Heart left ventricle (tissue), 13 donors: Measurements from ENCODE around the gene ZNF45.

Experiments
- CTCF ChIP-seq, 12 donors: fragments of 200-600 bp; sonication (generic) in 4 of 12; IDR thresholded peaks; one replicate each; pipeline versions ENCODE4 v1.5.0 to v1.8.0; 2018 to 2022; ENCODE audit warnings: antibody characterized with exemption in 12 of 12, mild to moderate bottlenecking in 5 of 12
- POLR2A ChIP-seq, 2 donors: fragments of 450-650 bp; IDR thresholded peaks; one replicate each; pipeline ENCODE4 v1.6.1; 2017; ENCODE audit warnings: antibody characterized with exemption in 2 of 2, mild to moderate bottlenecking in 2 of 2, moderate library complexity in 2 of 2
- donor health status: ischemic (EF 13 %, LVEDD 7.1; RV severe dilation, severe dysfunction).
- donor health status: DM: no; HTN: yes; CAD: no.
- donor health status: DM: no; HTN: no; CAD: no.
- donor health status: ischemic (EF 25% LVEDD 6.9; RV normal size, moderate dysfunction).
- donor health status: ischemic (EF 25% LVEDD 5.7; RV mildly dilated, moderate dysfunction).
- donor health status: ischemic (EF 35%, LVEDD 5.7; RV mildly dilated, moderate dysfunction).
- donor health status: nonischemic (EF 11% LVEDD 7.7; RV severe dilation, severe dysfunction).
- donor health status: DM: yes; HTN: yes; CAD: no.
- donor health status: PGD.
- donor health status: ischemic (EF 29% LVEDD 5.4; RV normal size, mild dysfunction).
- donor health status: nonischemic (EF 23%, LVEDD 6.1; RV moderate dilation, normal function).

- no peak for TF ChIP-seq CTCF (IDR thresholded peaks at IDR 0.05)
- no peak for TF ChIP-seq POLR2A (IDR thresholded peaks at IDR 0.05)
Measured at GRCh38 chr19:43960411-43960810, 25.3 kb upstream of the ZNF45 start.
